Fibroblast of the conjunctiva (primary cell): ENCODE results near the gene OR13C3.
"Not testable (repeated sequence)": the region's sequence is repeated elsewhere in the genome, so short reads cannot be mapped to it uniquely, and the experiment has no call there.

ENCODE experiments used
- DNase-seq: peaks from one replicate; pipeline ENCODE4 v3.0.0-alpha.2; 2010; ENCODE audit warnings: low read depth

OR13C3 gene

DNA sequence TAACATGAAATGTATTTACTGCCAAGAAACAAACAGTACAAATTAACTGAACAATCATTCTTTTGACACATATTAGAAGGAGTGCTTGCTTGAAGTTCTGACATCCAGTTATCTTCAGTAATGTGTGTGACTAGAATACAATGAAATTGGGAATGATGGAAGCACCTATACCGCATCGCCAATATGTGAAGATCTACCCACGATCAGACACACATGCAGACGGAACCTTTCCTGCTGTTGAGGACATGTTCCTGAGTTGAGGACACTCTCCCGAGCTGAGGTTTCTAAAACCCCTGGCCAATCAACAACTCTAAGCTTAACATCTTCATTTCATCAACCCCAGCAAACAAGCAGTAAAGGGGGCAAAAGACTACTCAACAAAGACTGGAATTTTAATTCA lies at the start of gene OR13C3:
TSS of gene OR13C3 (minus strand) at position 101 of the 400 bp plus-strand sequence. CDS start 133 bp downstream, outside the sequence.
- no peak for DNase-seq

DNA sequence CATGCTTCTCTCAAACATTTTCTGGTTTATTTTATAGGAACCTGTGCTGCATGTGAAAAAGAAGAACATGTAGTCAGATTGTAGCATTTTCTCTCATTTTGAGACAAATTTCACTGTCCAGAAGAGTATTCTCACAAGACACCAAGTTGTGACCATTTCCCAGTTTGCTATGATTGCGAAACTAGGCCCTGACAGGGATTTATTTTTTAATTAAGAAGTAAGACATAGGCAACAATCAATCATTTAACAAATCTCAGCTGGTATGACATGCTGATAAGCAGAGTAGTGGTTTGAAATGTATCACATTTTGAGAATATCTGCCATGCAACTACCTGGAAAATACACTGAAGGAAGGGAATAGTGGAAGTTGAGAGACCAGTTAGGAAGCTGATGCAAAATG lies 43.9 kb upstream of the OR13C3 start:
- no peak for DNase-seq

DNA sequence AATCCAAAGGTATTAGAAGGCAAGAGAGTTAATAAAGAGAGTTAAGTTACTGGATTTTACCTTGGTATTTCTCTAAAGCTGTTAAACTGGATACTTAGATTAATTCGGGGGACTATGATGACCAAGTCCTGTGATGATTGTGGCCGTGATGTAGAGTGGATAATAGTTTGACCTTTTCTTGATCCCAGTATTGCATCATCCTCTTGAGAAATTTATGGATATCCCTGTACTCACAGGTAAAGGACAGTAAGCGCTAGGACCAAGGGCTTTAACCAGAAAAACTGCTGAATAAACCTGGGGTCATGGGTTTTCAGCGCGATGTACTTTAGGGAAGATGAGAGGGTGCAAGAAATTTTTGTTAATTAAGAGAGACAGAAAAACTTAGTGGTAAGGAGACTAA lies 40.6 kb upstream of the OR13C3 start:
- DNase-seq: no peak

DNA sequence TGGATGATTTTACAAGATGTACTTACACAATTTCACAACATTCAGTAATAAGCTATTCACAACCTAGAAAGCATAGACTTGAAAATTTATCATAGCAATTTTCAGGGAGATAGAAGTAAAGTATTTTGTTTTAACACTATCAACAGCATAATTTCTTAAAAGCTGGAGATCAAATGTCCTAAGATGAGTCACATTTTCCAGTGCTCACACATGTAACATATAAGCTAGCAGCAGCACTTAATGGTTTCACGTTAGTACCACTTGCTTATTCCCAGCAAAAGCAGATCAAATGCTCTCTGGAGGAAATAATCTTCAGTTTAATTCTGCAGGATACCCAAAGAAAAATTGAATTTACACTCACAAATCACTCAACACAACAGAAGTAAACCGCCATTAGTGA lies 38.8 kb upstream of the OR13C3 start:
- DNase-seq: peak; percentile 5

DNA sequence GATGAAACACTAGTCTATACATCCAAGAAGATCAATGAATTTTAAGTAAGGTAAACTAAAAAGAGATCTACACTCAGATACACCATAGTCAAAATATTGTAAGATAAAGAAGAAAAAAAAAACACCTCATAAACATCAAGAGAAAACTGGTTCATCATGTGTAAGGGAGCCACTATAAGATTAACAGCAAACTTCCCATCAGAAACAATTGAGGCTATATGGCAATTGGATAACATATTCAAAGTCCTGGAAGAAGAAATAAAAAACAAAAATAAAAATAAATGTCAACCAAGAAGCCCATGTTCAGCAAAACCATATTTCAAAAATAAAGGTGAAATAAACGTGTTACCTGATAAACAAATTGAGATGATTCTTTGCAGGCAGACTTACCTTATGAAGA lies 36.0 kb upstream of the OR13C3 start:
- no peak for DNase-seq

DNA sequence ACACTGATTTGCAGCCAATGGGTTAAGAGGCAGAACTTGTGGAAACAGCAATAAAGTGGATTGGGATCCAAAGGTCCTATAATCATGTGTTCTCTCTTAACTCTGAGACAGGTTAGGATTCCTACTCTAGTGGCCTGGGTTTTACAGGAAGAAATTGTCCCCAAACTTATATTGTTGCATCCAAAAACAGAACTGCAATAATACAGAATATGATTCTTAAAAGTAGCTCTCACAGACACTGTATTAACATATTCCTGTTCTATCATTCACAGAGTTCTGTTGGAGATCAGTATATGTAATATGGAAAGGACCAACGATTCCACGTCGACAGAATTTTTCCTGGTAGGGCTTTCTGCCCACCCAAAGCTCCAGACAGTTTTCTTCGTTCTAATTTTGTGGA lies 32.2 kb upstream of the OR13C3 start, which contains the start of gene OR13C8:
TSS of gene OR13C8 (plus strand) at position 301 of the 400 bp plus-strand sequence. CDS start at position 301, 0 bp downstream.
- no peak for DNase-seq

DNA sequence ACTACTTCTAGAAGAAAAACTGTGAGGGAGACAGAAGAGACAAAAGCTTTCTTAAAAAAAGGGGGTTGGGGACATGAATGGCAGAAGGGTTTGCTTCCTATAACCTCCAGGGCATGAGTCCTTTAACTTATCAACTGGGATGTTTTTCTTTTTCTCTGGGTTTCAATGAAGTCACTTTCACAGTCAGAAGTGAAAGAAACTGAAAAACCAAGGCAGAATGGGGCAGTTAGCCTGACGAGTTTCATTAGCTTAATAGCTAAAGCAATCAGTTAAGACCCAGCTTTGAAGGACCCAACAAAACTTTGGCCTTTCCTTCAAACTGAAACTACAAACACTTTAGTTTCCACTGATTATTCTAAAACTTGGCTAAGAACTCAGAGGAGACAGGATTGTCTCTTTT lies 27.7 kb upstream of the OR13C3 start:
- DNase-seq: no peak

DNA sequence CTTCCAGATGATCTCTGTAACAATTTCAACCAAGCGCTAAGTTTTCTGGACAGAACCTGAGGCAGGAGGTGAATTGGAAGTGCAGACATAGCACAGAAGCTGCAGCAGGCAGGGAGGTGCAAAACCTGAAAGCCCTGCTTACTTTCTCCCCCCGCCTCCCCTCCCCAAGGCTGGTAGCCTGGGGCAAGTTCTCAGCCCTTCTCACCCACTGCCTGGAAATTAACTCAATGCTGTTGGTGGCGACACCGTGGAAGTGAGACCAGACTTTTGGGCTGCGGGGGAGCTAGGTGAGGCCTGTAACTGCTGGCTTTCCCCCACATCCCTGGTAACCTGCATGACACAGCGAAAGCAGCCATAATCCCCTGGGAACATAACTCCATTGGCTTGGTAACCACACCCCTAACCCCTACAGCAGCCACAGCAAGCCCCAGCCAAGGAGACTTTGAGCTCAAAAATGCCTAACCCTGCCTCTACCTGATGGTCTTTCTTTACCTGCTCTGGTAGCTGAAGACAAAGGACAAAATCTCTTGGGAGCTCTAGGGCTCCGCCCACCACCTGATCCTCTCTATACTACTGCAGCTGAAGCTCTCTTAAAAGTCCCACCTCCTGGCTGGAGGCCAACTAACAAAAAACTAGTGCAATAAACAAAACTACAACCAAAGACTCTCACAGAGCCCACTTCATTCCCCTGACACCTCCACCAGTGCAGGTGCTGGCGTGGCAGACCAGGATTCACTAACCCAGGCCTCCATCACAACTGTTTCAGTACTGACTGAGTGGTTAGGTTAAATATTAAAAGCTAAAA lies 20.4 kb upstream of the OR13C3 start:
- DNase-seq: no peak

DNA sequence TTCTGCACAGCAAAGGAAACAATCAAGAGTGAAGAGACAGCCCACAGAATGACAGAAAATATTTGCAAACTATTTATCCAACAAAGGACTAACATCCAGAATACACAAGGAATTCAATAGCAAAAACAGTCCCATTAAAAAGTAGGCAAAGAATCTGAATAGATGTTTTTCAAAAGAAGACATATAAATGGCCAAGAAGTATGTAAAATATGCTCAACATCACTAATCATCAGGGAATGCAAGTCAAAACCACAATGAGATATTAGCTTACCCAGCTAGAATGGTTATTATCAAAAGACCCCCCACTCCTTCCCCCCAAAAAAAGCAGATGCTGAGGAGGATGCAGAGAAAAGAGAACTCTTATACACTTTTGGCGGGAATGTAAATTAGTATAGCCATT lies 18.9 kb upstream of the OR13C3 start:
- DNase-seq: no peak

DNA sequence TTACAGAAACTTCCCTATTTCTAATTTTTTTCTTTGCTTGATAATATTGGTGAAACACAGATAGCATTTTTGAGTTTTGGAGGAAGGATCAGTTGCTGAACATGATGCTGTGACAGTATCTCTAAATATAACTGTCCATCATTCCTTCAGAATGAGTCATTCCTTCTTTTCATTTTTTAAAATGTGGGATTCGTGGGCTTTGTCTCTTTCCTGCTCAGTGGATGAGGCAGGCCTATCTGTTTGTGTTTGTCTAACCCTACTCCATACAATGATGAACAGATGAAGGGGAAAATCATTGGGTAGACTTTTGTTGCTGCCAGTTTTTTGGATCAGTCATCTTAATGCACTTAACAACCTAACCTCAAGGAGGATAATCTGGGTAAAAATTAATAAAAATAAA lies 16.6 kb upstream of the OR13C3 start:
- DNase-seq: no peak

DNA sequence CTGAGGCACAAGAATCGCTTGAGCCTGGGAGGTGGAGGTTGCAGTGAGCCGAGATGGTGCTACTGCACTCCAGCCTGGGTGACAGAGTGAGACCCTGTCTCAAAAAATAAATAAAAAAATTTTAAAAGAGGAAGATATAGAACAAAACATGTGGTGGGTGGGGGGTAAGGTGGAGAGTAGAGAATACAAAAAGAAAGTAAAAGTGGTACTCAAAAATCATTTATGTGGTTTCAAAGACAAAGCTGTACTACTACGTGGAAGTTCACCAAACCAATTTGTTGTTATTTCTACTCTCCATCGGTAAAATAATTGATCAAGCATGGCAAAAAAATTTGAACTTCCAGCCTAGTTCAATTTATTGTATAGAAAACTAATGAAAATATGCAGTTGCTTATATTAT lies 8.0 kb upstream of the OR13C3 start:
- DNase-seq: no peak

DNA sequence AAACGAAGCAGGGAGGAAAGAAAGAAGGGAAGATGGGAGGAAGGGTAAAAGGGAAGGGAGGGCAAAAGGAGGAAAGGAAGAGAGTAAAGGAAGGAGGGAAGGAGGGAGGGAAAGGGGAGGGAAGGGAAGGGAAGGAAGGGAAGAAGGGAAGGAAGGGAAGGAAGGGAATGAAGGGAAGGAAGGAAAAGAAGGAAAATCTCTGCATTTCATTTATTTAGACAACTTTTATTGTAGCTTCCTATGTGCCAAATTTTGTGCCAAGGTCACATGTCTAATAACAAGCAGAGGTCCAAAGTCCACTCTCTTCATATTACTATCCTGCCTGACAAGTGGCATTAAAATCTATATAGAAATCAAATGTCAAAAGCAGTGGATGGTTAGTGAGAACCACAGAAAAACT lies 2.6 kb upstream of the OR13C3 start:
- no peak for DNase-seq

DNA sequence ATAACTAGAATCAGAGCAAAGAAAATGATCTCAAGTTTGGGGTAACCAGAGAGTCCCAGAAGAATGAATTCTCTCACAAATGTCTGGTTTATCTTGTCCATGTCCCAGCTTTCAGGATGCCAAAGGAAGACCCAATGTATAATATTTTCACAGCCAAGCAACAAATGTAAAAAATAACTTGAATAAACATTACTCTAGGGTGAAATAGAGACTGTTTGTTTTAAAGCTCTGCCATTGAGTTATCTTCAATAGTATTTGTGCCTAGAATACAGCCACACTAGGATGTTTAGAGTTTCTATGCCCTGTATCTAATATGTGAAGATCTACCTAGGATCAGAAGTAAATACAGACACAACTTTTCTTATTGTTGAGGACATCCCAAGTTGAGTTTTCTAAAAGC lies 9.5 kb downstream of the OR13C3 start, which contains the start of gene OR13C4:
TSS of gene OR13C4 (minus strand) at position 101 of the 400 bp plus-strand sequence. CDS start at position 101, 0 bp downstream.
- no peak for DNase-seq

DNA sequence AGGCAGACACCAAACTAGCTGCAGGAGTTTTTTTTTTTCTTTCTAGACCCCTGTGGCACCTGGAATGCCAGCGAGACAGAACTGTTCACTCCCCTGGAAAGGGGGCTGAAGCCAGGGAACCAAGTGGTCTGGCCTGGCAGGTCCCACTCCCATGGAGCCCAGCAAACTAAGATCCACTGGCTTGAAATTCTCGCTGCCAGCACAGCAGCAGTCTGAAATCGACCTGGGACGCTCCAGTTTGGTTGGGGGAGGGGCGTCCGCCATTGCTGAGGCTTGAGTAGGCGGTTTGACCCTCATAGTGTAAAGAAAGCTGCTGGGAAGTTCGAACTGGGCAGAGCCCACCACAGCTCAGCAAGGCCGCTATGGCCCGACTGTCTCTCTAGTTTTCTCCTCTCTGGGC lies 16.4 kb downstream of the OR13C3 start:
- DNase-seq: not testable (repeated sequence)

DNA sequence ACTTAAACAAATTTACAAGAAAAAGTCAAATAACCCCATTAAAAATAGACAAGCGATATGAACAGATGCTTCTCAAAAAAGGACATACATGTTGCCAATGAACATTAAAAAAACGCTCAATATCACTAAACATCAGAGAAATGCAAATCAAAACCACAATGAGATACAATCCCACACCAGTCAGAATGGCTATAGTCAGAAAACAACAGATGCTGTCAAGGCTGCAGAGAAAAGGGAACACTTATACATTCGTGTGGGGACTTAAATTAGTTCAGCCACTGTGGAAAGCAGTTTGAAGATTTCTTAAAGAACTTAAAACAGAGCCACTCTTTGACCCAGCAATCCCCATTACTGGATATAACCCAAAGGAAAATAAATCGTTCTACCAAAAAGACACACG lies 21.8 kb downstream of the OR13C3 start:
- no peak for DNase-seq

DNA sequence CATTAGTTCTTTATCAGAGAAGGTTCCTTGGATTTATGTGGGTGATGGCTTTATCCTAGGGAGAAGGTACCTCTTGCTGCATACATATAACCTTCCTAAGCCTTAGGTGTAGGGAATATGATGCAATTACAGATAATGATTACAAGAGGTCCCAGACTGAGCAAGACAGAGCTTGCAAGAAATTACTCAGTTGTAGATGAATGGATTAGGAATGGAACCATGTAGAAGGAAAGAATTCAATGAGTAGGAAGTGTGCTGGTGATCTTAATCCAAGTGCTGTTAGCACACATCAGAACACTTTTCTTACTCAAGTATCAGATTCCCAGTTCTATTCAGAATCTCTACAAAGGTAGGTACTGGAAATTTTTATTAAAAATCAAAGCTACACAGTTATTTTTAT lies 30.1 kb downstream of the OR13C3 start:
- no peak for DNase-seq

DNA sequence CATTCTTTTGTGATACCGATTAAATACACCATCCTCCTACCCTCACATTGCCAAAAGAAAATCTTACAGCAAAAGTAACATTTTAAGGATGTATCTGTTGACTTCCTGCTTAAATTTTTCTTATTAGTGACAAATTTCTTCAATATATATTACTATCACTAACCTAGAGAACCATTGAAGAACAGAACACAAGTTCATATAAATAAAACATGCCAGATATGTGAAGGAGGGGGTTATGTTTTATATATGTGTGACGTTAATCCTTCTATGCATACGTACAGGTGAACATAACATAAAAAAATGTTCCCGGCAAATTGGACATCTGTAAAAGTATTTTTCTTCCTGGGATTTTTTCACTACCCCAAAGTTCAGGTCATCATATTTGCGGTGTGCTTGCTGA lies 32.7 kb downstream of the OR13C3 start, which contains the start of gene OR13F1:
TSS of gene OR13F1 (plus strand) at position 301 of the 400 bp plus-strand sequence. CDS start at position 301, 0 bp downstream.
- no peak for DNase-seq

DNA sequence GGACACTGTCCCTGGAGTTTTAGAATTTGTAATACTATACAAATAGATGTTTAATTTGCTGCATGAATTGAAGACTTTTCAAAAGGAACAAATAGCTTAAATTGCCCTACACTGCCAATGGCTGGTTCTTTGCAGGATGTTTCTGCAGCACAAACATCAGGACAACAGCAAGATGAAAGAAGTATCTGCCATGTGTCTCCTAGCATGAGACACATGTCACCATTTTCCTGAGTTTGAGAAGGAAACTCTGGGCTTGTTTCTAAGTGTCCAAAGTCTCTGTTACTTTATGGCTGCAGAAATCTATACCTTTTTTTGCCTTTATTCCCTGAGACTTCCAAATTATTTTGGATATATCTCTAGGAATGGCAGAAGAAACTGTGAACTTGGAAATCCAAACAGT lies 33.2 kb downstream of the OR13C3 start:
- DNase-seq: no peak

DNA sequence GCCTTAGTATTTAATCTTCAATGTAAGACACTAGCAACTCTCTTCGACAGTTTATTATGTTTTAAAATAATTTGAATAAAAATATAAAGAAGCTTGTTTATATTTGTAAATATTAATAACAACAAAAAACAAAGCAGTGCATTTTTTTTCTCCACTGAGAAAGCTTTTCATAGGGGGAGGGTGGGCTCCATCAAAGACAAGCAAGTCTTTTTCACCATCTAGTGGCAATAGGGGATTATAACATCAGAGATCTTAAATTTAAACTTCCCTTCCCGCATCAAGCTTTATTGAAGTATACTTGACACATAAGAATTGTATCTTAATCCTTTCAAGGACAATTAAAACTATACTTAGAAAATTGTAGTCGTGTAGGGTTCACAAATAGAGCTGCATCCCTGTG lies 41.8 kb downstream of the OR13C3 start:
- no peak for DNase-seq
